K562 (cell line): ENCODE data around the gene MKNK2.

Source experiments
- BRCA1 ChIP-seq, 2 experiments: fragments of 450-650 bp in 1 of 2; sonication (generic) in 1 of 2; formaldehyde crosslinking in 1 of 2; IDR thresholded peaks; 2 replicates each; pipeline versions ENCODE4 v1.5.0 to v1.6.1; 2017 to 2020; ENCODE audit warnings: mild to moderate bottlenecking in 1 of 2, missing genetic modification reagents in 1 of 2
- PPARD ChIP-seq: fragments of 250-450 bp; sonication (Bioruptor Pico); IDR thresholded peaks from 2 replicates; pipeline ENCODE4 v1.8.0; 2022; ENCODE audit warnings: inconsistent platforms, mild to moderate bottlenecking, moderate library complexity
- PURB ChIP-seq: sonication (generic); formaldehyde crosslinking; IDR thresholded peaks from 2 replicates; pipeline ENCODE4 v1.9.0; 2021; ENCODE audit warnings: low read depth, mild to moderate bottlenecking, missing genetic modification reagents
- TF ChIP-seq, protein P1 (sequence below): IDR thresholded peaks from 2 replicates; pipeline ENCODE4 v1.6.1; 2012; ENCODE audit warnings: low read depth, low read length, improper control_type of control experiment, borderline replicate concordance

DNA sequence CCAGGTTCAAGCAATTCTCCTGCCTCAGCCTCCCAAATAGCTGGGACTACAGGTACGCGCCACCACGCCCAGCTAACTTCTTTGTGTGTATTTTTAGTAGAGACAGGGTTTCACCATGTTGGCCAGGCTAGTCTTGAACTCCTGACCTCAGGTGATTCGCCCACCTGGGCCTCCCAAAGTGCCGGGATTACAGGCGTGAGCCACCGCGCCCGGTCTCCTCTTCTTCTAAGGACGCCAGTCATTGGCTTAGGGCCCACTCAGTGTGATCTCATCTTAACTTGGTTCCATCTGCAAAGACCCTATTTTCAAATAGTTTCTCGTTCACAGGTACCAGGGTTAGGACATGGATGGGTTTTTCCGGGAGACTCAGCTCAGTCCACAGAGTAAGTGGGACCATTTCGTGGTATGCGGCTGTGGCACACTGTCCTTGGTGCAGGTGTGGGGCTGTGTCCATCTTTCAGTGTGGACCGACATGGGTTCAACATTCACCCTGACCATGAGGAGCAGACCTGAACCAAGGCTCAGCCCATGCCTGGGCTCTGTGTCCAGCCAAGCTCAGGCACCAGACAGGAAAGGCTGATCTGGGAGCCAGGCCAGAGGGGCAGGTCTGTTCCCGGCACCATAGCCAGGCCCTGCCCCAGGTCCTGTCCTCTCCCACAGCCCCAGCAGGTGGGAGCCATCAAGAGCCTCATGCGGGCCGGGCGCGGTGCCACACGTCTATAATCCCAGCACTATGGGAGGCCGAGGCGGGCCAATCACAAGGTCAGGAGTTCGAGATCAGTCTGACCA lies 2.8 kb upstream of the MKNK2 start:
- no peak for TF ChIP-seq BRCA1 (IDR thresholded peaks at IDR 0.05)
- TF ChIP-seq BRCA1 (CRISPR knock-in tag; IDR thresholded peaks at IDR 0.05): no peak
- TF ChIP-seq, protein P1, sequence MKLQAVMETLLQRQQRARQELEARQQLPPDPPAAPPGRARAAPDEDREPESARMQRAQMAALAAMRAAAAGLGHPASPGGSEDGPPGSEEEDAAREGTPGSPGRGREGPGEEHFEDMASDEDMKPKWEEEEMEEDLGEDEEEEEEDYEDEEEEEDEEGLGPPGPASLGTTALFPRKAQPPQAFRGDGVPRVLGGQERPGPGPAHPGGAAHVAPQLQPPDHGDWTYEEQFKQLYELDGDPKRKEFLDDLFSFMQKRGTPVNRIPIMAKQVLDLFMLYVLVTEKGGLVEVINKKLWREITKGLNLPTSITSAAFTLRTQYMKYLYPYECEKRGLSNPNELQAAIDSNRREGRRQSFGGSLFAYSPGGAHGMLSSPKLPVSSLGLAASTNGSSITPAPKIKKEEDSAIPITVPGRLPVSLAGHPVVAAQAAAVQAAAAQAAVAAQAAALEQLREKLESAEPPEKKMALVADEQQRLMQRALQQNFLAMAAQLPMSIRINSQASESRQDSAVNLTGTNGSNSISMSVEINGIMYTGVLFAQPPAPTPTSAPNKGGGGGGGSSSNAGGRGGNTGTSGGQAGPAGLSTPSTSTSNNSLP: no peak
- no peak for TF ChIP-seq PURB (CRISPR knock-in tag)
- no peak for TF ChIP-seq PPARD (CRISPR knock-in tag)
